Measurements from ENCODE around the gene TMEM176B.
"Not testable (repeated sequence)": the region's sequence is repeated elsewhere in the genome, so short reads cannot be mapped to it uniquely, and the experiment has no call there.

TMEM176B gene

DNA sequence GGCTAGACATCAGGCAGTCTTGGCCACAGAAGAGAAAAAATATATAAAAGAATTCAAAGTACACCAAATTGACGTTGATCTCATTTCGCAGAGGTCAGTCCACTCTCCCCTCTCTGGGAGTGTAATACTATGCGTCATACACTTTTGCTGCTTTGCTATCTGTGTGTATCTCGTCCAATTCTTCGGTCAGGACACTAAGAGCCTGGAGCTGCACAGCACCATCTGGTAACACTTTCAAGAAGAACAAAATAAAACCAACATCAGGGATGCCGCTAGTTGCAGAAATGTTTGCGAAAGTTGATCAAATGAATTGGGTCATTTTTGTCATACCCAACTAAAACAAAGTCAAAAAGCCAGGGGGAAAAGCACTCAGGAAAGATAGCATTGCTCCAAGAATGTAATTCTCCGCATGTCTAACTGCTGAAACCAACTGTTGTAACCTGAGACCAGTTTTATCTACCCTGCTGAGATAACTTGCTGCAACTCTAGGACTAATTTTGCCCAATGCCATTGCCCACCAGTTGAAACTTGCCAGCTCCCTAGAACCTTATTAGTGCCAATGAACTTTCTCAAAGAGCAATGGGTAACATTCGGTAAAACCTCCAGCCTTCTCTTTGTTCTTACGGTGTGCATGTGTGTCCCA lies 23.4 kb upstream of the TMEM176B start:
- DNase-seq (ENCODE audit: low read depth in 2 of 3, low spot score in 2 of 3): no peak

DNA sequence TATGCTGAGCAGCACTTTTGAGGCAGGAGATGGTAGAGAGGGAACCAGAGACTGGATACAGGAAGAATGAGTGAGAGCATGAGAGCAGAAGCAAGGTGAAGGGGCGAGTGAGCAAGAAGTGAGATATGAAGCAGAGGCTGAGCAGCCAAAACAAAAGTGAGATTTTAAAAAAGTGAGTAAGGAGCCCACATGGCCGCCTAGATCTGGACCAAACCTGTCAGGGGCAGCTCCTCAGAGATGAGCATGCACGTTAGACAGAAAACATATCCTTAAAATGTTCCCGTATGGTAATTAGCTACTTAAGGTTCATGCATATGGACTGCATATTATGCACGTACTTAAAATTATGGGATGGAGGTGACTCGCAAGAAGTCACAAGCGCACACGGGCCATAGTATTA lies 22.9 kb upstream of the TMEM176B start:
- DNase-seq (ENCODE audit: low read depth in 2 of 3, low spot score in 2 of 3): no peak

- no peak for DNase-seq (ENCODE audit: low read depth in 2 of 3, low spot score in 2 of 3)
These were observed 20.5 kb upstream of the TMEM176B start for GRCh38 chr7:150820578-150821198.

DNA sequence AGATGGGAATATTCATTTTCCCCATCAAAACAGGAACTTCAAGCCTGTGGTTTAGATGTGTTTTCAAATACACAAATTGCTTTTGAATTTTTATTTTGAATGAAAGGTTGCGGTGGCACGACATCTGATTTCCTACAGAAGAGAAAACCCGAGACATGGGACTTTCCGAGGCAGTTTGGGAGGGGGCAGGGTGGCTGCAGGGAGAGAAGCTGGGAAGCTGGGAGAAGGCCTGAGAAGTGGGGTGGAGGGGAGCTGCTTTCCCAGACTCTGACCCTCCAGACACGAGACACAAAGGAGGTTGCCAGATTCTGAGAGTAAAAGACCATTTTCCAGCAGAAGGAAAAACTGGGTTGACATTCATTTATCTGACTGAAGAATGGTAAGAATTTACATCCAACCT lies 20.0 kb upstream of the TMEM176B start:
- DNase-seq (ENCODE audit: low read depth in 2 of 3, low spot score in 2 of 3): no peak

- DNase-seq (ENCODE audit: low read depth in 2 of 3, low spot score in 2 of 3): no peak
These were observed 18.8 kb upstream of the TMEM176B start for GRCh38 chr7:150818971-150819370.

GRCh38 chr7:150814328-150815001 lies 14.3 kb upstream of the TMEM176B start:
- no peak for DNase-seq (ENCODE audit: low read depth in 2 of 3, low spot score in 2 of 3)

DNA sequence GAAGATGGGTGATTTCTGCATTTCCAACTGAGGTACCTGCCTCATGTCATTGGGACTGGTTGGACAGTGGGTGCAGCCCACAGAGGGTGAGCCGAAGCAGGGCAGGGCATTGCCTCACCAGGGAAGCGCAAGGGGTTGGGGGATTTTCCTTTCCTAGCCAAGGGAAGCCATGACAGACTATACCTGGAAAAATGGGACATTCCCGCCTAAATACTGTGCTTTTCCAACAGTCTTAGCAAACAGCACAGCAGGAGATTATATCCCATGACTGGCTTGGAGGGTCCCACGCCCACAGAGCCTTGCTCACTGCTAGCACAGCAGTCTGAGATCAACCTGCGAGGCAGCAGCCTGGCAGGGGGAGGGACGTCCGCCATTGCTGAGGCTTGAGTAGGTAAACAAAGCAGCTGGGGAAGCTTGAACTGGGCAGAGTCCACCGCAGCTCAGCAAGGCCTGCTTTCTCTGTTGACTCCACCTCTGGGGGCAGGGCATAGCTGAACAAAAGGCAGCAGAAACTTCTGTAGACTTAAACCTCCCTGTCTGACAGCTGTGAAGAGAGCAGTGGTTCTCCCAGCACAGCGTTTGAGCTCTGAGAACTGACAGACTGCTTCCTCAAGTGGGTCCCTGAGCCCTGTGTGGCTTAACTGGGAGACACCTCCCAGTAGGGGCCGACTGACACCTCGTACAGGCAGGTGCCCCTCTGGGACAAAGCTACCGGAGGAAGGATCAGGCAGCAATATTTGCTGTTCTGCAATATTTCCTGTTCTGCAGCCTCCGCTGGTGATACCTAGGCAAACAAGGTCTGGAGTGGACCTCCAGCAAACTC lies 7.7 kb upstream of the TMEM176B start:
- DNase-seq (ENCODE audit: low read depth in 2 of 3, low spot score in 2 of 3): not testable (repeated sequence)

DNA sequence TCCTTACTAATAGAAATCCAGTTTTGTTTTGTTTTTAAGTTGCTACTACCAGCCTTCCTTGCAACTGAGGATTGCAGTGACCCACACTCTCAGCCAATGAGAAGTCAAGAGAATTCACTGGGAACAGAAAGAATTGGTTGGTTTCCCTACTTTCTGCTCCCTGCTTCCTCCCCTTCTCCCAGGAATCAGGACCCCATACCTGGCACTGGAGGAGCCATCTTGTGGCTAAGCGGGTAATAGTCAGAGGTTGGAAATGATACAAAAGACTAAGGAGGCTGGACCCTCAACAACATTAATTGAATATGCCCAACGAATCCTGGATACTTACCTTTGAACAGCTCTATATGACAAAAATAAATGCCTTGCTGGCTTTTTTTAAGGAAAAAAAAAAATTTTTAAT lies 6.7 kb upstream of the TMEM176B start:
- DNase-seq (ENCODE audit: low read depth in 2 of 3, low spot score in 2 of 3): no peak

DNA sequence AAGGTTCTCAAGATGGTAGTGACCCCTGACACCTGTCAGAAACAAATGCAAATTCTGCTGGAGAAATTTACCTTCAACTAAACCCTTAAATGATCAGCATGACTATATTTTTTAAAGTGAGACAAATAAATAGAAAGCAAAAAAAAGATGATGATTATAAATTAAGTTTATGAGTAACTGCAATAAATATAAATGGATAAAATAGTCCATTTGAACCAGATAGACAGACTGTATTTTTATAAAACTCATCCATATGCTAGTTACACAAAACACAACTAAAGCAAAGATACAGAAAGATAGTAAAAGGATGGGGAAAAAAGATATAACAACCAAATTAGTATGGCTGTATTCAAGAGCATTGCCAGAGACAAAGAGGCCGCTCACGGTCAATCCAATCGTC lies 6.3 kb upstream of the TMEM176B start:
- no peak for DNase-seq (ENCODE audit: low read depth in 2 of 3, low spot score in 2 of 3)

DNA sequence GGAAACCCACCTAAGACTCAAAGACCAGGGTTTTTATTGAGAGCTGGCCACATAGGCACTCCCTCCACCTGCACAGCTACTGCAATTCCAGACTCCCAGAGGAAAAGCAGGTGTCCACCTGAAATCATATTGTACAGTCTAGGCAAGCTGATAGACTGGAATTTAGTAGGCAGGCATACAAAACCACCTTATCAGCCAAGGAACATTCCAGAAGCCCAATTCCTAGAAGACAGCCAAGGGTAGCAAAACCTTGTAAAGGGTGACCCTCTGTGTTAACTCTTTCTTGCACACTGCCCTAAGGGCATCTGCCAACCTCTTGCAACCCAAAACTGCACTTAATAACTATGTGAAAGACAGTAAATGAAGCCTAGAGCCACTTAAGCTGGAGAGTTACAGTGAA lies 5.7 kb upstream of the TMEM176B start:
- DNase-seq (ENCODE audit: low read depth in 2 of 3, low spot score in 2 of 3): no peak

- no peak for DNase-seq (ENCODE audit: low read depth in 2 of 3, low spot score in 2 of 3)
These were observed 4.6 kb upstream of the TMEM176B start for GRCh38 chr7:150804802-150805201.

DNA sequence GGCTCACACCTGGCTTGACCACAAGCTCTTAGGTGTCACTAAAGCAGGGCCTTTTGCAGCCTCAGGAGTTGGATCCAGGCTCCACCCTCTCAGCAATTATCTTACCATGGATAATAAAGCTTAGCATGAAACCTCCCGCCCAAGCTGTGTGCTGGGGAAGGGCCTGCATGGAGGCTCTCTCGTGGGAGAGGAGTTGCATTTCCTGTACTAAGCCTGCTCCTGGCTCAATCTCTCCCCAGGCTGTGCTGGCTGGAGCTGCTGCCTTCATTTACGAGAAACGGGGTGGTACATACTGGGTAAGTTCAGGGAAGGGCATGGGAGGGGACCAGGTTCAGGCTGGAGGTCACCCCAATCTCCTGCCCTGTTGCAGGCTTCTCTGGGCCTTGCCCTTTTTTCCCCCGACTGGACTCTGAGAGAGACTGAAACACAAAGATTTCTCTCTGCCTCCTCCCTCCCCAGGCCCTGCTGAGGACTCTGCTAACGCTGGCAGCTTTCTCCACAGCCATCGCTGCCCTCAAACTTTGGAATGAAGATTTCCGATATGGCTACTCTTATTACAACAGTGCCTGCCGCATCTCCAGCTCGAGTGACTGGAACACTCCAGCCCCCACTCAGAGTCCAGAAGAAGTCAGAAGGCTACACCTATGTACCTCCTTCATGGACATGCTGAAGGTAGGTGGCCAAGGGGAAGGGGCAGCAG lies 3.1 kb upstream of the TMEM176B start:
- no peak for DNase-seq (ENCODE audit: low read depth in 2 of 3, low spot score in 2 of 3)

GRCh38 chr7:150801946-150802771 lies 2.0 kb upstream of the TMEM176B start:
- DNase-seq (ENCODE audit: low read depth in 2 of 3, low spot score in 2 of 3): no peak

DNA sequence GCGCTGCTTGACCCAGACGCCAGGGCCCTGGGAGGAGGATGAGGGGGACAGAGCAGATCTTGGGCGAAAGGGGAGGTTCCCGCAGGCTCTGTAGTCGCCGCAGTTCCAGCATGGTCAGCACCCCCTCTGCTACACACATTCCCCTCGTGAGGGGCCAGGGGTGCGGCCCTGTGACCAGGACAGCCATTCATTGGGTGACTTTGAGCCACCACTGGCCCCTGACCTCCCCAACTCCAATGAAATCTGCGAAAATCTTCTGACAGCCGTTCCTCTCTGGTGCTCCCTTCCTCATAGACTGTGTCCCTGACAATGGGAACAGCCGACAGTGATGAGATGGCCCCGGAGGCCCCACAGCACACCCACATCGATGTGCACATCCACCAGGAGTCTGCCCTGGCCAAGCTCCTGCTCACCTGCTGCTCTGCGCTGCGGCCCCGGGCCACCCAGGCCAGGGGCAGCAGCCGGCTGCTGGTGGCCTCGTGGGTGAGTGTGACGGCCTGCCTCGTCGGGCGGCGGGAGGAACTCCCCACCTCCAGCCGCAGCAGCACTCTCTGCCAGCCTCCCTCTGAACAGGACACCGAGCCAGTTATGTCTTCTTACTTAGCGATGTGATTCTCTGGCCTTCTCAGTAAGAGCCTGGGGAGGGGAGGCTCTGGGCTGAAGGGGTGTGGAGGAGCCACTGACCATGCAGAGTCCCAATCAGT lies 1.2 kb upstream of the TMEM176B start:
- DNase-seq (ENCODE audit: low read depth in 2 of 3, low spot score in 2 of 3): no peak

GRCh38 chr7:150800581-150801241 lies 547 bp upstream of the TMEM176B start, which contains the start of gene TMEM176A:
Gene TMEM176A, plus strand, starts transcription at chr7:150800769. Its CDS starts 782 bp downstream, at chr7:150801551.
- no peak for DNase-seq (ENCODE audit: low read depth in 2 of 3, low spot score in 2 of 3)

DNA sequence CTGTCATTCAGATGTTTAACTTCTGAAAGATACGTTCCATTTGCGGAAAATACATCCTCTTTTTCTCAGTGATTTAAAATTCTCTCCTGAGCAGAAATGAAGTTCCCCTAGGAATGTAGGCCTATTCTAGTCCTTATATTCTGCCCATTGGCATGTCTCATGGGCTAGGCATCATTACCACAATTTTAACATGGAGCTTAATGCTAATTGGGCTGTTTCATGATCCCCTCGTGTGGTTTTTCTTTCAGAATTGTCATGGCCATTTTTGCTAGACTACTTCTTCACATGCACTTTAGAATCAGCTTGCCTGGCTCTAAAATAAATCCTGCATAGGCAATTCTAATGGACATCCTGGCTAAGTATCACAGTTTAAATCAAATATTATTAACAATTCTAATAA lies 1.0 kb downstream of the TMEM176B start:
- DNase-seq (ENCODE audit: low read depth in 2 of 3, low spot score in 2 of 3): no peak

GRCh38 chr7:150797661-150798060 lies 2.5 kb downstream of the TMEM176B start:
- DNase-seq (ENCODE audit: low read depth in 2 of 3, low spot score in 2 of 3): no peak

GRCh38 chr7:150793569-150794238 lies 6.5 kb downstream of the TMEM176B start:
- no peak for DNase-seq (ENCODE audit: low read depth in 2 of 3, low spot score in 2 of 3)
